GM12878 (cell line): Measurements from ENCODE around the gene FBXO3. TPM values are rescaled to one million over a fixed set of nuclear protein-coding genes. Genes with fewer than 3 reads are reported as not detected.

ENCODE experiments used
- EED ChIP-seq: sonication (generic); IDR thresholded peaks from 2 replicates; pipeline ENCODE4 v1.6.1; 2016; ENCODE audit warnings: antibody characterized with exemption, low read depth
- ESRRA ChIP-seq: IDR thresholded peaks from 2 replicates; pipeline ENCODE4 v1.6.1; 2012; ENCODE audit warnings: mild to moderate bottlenecking, low read length, improper control_type of control experiment
- FOXM1 ChIP-seq: IDR thresholded peaks from 2 replicates; pipeline ENCODE4 v1.6.1; 2012; ENCODE audit warnings: low read depth, mild to moderate bottlenecking, inconsistent platforms, low read length, moderate library complexity
- SPI1 ChIP-seq: IDR thresholded peaks from 2 replicates; pipeline ENCODE4 v1.6.1; 2011; ENCODE audit warnings: low read depth, mild to moderate bottlenecking, low read length, moderate library complexity, borderline replicate concordance; ENCODE audit not compliant: insufficient read depth
- YY1 ChIP-seq: IDR thresholded peaks from 2 replicates; pipeline ENCODE4 v1.6.1; 2011; ENCODE audit warnings: low read depth, mild to moderate bottlenecking, low read length
- ZSCAN29 ChIP-seq: fragments of 450-650 bp; IDR thresholded peaks from 2 replicates; pipeline ENCODE4 v1.6.1; 2017; ENCODE audit warnings: mild to moderate bottlenecking, moderate library complexity
- polyA plus RNA-seq, 11 experiments: library from polyadenylated mRNA; depleted of rRNA in 4 of 11; unstranded in 6 of 11; stranded (reverse) in 5 of 11; fragments of >200 nt; fragmentation: Nextera tagmentation in 4 of 11; fragmentation: Illumina TruSeq in 1 of 11; extraction: Ambion mirVana in 4 of 11; extraction: Trizol in 1 of 11; gene quantifications; 1 replicate in 1 of 11; 2 replicates in 10 of 11; pipeline versions ENCODE4 v1.2.1 to v1.2.3, GENCODE V29; 2011 to 2016; ENCODE audit warnings: inconsistent platforms in 2 of 11, missing spikeins in 2 of 11, low read depth in 1 of 11
- total RNA-seq, 4 experiments: library from RNA; depleted of rRNA in 3 of 4; stranded (reverse); fragments of >200 nt in 3 of 4; fragmentation: Illumina TruSeq in 1 of 4; extraction: Trizol in 1 of 4; gene quantifications; 2 replicates each; pipeline versions ENCODE4 v1.2.1 to v1.2.3, GENCODE V29; 2013 to 2021
- TF ChIP-seq, protein P1 (sequence below): IDR thresholded peaks from 2 replicates; pipeline ENCODE4 v1.6.1; 2012; ENCODE audit warnings: improper control_type of control experiment, low read depth, low read length; ENCODE audit not compliant: insufficient replicate concordance
- TF ChIP-seq, protein P2 (sequence below): fragments of 450-650 bp; IDR thresholded peaks from 2 replicates; pipeline ENCODE4 v1.6.1; 2017; ENCODE audit warnings: antibody characterized with exemption, mild to moderate bottlenecking, moderate library complexity
- TF ChIP-seq, protein P3 (sequence below): fragments of 450-650 bp; IDR thresholded peaks from 2 replicates; pipeline ENCODE4 v1.6.1; 2017; ENCODE audit warnings: mild to moderate bottlenecking, moderate library complexity
- TF ChIP-seq, protein P4 (sequence below): fragments of 450-650 bp; IDR thresholded peaks from 2 replicates; pipeline ENCODE4 v1.6.1; 2017; ENCODE audit warnings: low read depth, mild to moderate bottlenecking, moderate library complexity
- TF ChIP-seq, protein P5 (sequence below): fragments of 450-650 bp; IDR thresholded peaks from 2 replicates; pipeline ENCODE4 v1.6.1; 2017; ENCODE audit warnings: mild to moderate bottlenecking

The FBXO3 gene
- total and polyA plus RNA-seq, 10 of the 15 experiments (the other 5 are each of a cell fraction or from before 2014, with no cell fraction given) = 8.9 to 33.4 (median 13.8) TPM

DNA sequence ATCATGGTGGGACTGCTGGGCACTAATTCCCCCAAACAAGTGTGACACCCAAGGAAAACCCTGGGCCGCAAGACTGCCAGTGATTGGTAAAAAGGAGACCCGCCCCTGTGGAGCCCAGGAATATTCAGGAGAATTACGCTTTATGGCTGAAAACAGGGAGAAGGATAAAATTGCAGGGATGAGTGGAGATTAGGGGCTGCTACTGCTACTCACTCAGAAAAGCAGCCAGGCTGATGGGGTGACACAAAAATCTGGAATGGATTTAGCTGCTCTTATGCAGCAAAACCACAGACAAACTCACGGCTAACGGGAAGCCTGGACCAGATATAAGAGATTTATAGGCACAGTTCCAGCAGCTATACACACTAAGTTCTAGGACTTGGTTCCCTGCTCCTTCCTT lies 4.4 kb upstream of the FBXO3 start (continued):
- TF ChIP-seq, protein P1, sequence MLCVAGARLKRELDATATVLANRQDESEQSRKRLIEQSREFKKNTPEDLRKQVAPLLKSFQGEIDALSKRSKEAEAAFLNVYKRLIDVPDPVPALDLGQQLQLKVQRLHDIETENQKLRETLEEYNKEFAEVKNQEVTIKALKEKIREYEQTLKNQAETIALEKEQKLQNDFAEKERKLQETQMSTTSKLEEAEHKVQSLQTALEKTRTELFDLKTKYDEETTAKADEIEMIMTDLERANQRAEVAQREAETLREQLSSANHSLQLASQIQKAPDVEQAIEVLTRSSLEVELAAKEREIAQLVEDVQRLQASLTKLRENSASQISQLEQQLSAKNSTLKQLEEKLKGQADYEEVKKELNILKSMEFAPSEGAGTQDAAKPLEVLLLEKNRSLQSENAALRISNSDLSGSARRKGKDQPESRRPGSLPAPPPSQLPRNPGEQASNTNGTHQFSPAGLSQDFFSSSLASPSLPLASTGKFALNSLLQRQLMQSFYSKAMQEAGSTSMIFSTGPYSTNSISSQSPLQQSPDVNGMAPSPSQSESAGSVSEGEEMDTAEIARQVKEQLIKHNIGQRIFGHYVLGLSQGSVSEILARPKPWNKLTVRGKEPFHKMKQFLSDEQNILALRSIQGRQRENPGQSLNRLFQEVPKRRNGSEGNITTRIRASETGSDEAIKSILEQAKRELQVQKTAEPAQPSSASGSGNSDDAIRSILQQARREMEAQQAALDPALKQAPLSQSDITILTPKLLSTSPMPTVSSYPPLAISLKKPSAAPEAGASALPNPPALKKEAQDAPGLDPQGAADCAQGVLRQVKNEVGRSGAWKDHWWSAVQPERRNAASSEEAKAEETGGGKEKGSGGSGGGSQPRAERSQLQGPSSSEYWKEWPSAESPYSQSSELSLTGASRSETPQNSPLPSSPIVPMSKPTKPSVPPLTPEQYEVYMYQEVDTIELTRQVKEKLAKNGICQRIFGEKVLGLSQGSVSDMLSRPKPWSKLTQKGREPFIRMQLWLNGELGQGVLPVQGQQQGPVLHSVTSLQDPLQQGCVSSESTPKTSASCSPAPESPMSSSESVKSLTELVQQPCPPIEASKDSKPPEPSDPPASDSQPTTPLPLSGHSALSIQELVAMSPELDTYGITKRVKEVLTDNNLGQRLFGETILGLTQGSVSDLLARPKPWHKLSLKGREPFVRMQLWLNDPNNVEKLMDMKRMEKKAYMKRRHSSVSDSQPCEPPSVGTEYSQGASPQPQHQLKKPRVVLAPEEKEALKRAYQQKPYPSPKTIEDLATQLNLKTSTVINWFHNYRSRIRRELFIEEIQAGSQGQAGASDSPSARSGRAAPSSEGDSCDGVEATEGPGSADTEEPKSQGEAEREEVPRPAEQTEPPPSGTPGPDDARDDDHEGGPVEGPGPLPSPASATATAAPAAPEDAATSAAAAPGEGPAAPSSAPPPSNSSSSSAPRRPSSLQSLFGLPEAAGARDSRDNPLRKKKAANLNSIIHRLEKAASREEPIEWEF = no peak
- TF ChIP-seq SPI1 (no peak), ESRRA (no peak), EED (no peak), YY1 (no peak), FOXM1 (no peak), ZSCAN29 (no peak)
- TF ChIP-seq, protein P2, sequence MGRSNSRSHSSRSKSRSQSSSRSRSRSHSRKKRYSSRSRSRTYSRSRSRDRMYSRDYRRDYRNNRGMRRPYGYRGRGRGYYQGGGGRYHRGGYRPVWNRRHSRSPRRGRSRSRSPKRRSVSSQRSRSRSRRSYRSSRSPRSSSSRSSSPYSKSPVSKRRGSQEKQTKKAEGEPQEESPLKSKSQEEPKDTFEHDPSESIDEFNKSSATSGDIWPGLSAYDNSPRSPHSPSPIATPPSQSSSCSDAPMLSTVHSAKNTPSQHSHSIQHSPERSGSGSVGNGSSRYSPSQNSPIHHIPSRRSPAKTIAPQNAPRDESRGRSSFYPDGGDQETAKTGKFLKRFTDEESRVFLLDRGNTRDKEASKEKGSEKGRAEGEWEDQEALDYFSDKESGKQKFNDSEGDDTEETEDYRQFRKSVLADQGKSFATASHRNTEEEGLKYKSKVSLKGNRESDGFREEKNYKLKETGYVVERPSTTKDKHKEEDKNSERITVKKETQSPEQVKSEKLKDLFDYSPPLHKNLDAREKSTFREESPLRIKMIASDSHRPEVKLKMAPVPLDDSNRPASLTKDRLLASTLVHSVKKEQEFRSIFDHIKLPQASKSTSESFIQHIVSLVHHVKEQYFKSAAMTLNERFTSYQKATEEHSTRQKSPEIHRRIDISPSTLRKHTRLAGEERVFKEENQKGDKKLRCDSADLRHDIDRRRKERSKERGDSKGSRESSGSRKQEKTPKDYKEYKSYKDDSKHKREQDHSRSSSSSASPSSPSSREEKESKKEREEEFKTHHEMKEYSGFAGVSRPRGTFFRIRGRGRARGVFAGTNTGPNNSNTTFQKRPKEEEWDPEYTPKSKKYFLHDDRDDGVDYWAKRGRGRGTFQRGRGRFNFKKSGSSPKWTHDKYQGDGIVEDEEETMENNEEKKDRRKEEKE = no peak
- TF ChIP-seq, protein P3, sequence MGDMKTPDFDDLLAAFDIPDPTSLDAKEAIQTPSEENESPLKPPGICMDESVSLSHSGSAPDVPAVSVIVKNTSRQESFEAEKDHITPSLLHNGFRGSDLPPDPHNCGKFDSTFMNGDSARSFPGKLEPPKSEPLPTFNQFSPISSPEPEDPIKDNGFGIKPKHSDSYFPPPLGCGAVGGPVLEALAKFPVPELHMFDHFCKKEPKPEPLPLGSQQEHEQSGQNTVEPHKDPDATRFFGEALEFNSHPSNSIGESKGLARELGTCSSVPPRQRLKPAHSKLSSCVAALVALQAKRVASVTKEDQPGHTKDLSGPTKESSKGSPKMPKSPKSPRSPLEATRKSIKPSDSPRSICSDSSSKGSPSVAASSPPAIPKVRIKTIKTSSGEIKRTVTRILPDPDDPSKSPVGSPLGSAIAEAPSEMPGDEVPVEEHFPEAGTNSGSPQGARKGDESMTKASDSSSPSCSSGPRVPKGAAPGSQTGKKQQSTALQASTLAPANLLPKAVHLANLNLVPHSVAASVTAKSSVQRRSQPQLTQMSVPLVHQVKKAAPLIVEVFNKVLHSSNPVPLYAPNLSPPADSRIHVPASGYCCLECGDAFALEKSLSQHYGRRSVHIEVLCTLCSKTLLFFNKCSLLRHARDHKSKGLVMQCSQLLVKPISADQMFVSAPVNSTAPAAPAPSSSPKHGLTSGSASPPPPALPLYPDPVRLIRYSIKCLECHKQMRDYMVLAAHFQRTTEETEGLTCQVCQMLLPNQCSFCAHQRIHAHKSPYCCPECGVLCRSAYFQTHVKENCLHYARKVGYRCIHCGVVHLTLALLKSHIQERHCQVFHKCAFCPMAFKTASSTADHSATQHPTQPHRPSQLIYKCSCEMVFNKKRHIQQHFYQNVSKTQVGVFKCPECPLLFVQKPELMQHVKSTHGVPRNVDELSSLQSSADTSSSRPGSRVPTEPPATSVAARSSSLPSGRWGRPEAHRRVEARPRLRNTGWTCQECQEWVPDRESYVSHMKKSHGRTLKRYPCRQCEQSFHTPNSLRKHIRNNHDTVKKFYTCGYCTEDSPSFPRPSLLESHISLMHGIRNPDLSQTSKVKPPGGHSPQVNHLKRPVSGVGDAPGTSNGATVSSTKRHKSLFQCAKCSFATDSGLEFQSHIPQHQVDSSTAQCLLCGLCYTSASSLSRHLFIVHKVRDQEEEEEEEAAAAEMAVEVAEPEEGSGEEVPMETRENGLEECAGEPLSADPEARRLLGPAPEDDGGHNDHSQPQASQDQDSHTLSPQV = no peak
- TF ChIP-seq, protein P4, sequence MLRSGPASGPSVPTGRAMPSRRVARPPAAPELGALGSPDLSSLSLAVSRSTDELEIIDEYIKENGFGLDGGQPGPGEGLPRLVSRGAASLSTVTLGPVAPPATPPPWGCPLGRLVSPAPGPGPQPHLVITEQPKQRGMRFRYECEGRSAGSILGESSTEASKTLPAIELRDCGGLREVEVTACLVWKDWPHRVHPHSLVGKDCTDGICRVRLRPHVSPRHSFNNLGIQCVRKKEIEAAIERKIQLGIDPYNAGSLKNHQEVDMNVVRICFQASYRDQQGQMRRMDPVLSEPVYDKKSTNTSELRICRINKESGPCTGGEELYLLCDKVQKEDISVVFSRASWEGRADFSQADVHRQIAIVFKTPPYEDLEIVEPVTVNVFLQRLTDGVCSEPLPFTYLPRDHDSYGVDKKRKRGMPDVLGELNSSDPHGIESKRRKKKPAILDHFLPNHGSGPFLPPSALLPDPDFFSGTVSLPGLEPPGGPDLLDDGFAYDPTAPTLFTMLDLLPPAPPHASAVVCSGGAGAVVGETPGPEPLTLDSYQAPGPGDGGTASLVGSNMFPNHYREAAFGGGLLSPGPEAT = no peak
- TF ChIP-seq, protein P5, sequence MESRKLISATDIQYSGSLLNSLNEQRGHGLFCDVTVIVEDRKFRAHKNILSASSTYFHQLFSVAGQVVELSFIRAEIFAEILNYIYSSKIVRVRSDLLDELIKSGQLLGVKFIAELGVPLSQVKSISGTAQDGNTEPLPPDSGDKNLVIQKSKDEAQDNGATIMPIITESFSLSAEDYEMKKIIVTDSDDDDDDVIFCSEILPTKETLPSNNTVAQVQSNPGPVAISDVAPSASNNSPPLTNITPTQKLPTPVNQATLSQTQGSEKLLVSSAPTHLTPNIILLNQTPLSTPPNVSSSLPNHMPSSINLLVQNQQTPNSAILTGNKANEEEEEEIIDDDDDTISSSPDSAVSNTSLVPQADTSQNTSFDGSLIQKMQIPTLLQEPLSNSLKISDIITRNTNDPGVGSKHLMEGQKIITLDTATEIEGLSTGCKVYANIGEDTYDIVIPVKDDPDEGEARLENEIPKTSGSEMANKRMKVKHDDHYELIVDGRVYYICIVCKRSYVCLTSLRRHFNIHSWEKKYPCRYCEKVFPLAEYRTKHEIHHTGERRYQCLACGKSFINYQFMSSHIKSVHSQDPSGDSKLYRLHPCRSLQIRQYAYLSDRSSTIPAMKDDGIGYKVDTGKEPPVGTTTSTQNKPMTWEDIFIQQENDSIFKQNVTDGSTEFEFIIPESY = no peak
- TF ChIP-seq, all 136 proteins: peak for 0
